Vagina (tissue), 2 donors: ENCODE measurements around the gene METTL4. TPM values are rescaled to one million over a fixed set of nuclear protein-coding genes. Genes with fewer than 3 reads are reported as not detected.

Experiments
- DNase-seq, 2 donors: peaks; one replicate each; pipeline ENCODE4 v3.0.0-alpha.2; 2017; ENCODE audit errors: extremely low spot score in 2 of 2
- H3K27ac ChIP-seq: fragments of 200-600 bp; sonication (generic); one replicate; pipeline ENCODE4 v1.5.1; 2019
- H3K27me3 ChIP-seq: fragments of 200-600 bp; sonication (generic); one replicate; pipeline ENCODE4 v1.5.1; 2019
- H3K36me3 ChIP-seq, 2 donors: fragments of 200-600 bp; sonication (generic); one replicate each; pipeline ENCODE4 v1.5.1; 2017 to 2019
- H3K4me1 ChIP-seq: fragments of 200-600 bp; sonication (generic); one replicate; pipeline ENCODE4 v1.5.1; 2019
- H3K4me3 ChIP-seq, 2 donors: fragments of 200-600 bp; sonication (generic); 1 replicate in 1 of 2; 2 replicates in 1 of 2; pipeline ENCODE4 v1.5.1; 2016 to 2019
- H3K9me3 ChIP-seq: fragments of 200-600 bp; sonication (generic); one replicate; pipeline ENCODE4 v1.5.1; 2019
- CTCF ChIP-seq, 3 experiments: fragments of 450-650 bp in 2 of 3; fragments of 200-600 bp in 1 of 3; sonication (generic) in 1 of 3; IDR thresholded peaks; one replicate each; pipeline ENCODE4 v1.5.1; 2017 to 2019; ENCODE audit warnings: antibody characterized with exemption in 3 of 3, mild to moderate bottlenecking in 2 of 3, moderate library complexity in 2 of 3
- POLR2A ChIP-seq, 2 donors: fragments of 450-650 bp; IDR thresholded peaks; one replicate each; pipeline ENCODE4 v1.6.1; 2017; ENCODE audit warnings: antibody characterized with exemption in 2 of 2, mild to moderate bottlenecking in 2 of 2, moderate library complexity in 2 of 2
- POLR2AphosphoS5 ChIP-seq, 2 donors: sonication (generic); formaldehyde crosslinking; IDR thresholded peaks; one replicate each; pipeline ENCODE4 v1.9.0; 2017; ENCODE audit warnings: antibody characterized with exemption in 2 of 2, mild to moderate bottlenecking in 2 of 2, low read depth in 1 of 2; ENCODE audit not compliant: insufficient read depth in 1 of 2
- intact Hi-C: fragments of 100-400 bp; cut with DNase I; formaldehyde crosslinking; loops from one replicate; pipeline ENCODE4 v1.15.1; 2023
- total RNA-seq: library from RNA; depleted of rRNA; stranded (reverse); fragments of >200 nt; gene quantifications from one replicate; pipeline ENCODE4 v1.2.3, GENCODE V29; 2016

Gene METTL4
- total RNA-seq, 1 donor from 2014 or later, result 11.5 TPM

- intact Hi-C loops, result no loop called here
- no peak for DNase-seq
- Histone ChIP-seq H3K9me3 (no peaks in the 10 kb centered on the region), H3K4me1 (no peaks in the 10 kb centered on the region), H3K36me3 (no peaks in the 10 kb centered on the region), H3K27ac (no peak overlapping the region), H3K4me3 (no peak overlapping the region), H3K27me3 (no peaks in the 10 kb centered on the region)
- TF ChIP-seq POLR2AphosphoS5 (IDR thresholded peaks at IDR 0.05; ENCODE audit: insufficient read depth in 1 of 2, low read depth in 1 of 2) (no peak), CTCF (IDR thresholded peaks at IDR 0.05) (no peak), POLR2A (IDR thresholded peaks at IDR 0.05) (no peak)
Observed at GRCh38 chr18:2508678-2509077, 62.6 kb downstream of the METTL4 start.

GRCh38 chr18:2508155-2508554 is 63.1 kb downstream of the METTL4 start:
- Histone ChIP-seq H3K4me1 (no peaks in the 10 kb centered on the region), H3K27me3 (no peaks in the 10 kb centered on the region), H3K4me3 (no peak overlapping the region), H3K9me3 (no peaks in the 10 kb centered on the region), H3K27ac (no peak overlapping the region), H3K36me3 (no peaks in the 10 kb centered on the region)
- no peak for DNase-seq
- intact Hi-C loops, result no loop called here
- TF ChIP-seq CTCF (IDR thresholded peaks at IDR 0.05) (no peak), POLR2A (IDR thresholded peaks at IDR 0.05) (no peak), POLR2AphosphoS5 (IDR thresholded peaks at IDR 0.05; ENCODE audit: insufficient read depth in 1 of 2, low read depth in 1 of 2) (no peak)

GRCh38 chr18:2504642-2505041 is 66.7 kb downstream of the METTL4 start:
- no peak for DNase-seq
- no peak for TF ChIP-seq POLR2AphosphoS5 (IDR thresholded peaks at IDR 0.05; ENCODE audit: insufficient read depth in 1 of 2, low read depth in 1 of 2)
- no peak for TF ChIP-seq CTCF (IDR thresholded peaks at IDR 0.05)
- no peak for TF ChIP-seq POLR2A (IDR thresholded peaks at IDR 0.05)
- Histone ChIP-seq H3K27me3 (no peaks in the 10 kb centered on the region), H3K36me3 (no peaks in the 10 kb centered on the region), H3K27ac (no peak overlapping the region), H3K4me3 (no peak overlapping the region), H3K9me3 (no peaks in the 10 kb centered on the region), H3K4me1 (no peaks in the 10 kb centered on the region)
- intact Hi-C loops, result no loop called here

GRCh38 chr18:2502880-2503279 is 68.4 kb downstream of the METTL4 start:
- intact Hi-C loops, result no loop called here
- no peak overlapping the region for H3K4me3 ChIP-seq
- H3K9me3 ChIP-seq, result no peaks in the 10 kb centered on the region
- no peaks in the 10 kb centered on the region for H3K36me3 ChIP-seq
- no peaks in the 10 kb centered on the region for H3K4me1 ChIP-seq
- TF ChIP-seq CTCF (IDR thresholded peaks at IDR 0.05) (no peak), POLR2AphosphoS5 (IDR thresholded peaks at IDR 0.05; ENCODE audit: insufficient read depth in 1 of 2, low read depth in 1 of 2) (no peak), POLR2A (IDR thresholded peaks at IDR 0.05) (no peak)
- no peak overlapping the region for H3K27ac ChIP-seq
- no peak for DNase-seq
- H3K27me3 ChIP-seq, result no peaks in the 10 kb centered on the region

GRCh38 chr18:2502394-2502793 is 68.9 kb downstream of the METTL4 start:
- intact Hi-C loops, result no loop called here
- H3K9me3 ChIP-seq, result no peaks in the 10 kb centered on the region
- TF ChIP-seq POLR2AphosphoS5 (IDR thresholded peaks at IDR 0.05; ENCODE audit: insufficient read depth in 1 of 2, low read depth in 1 of 2) (no peak), CTCF (IDR thresholded peaks at IDR 0.05) (no peak), POLR2A (IDR thresholded peaks at IDR 0.05) (no peak)
- no peaks in the 10 kb centered on the region for H3K27me3 ChIP-seq
- H3K27ac ChIP-seq, result no peak overlapping the region
- H3K4me3 ChIP-seq, result no peak overlapping the region
- H3K4me1 ChIP-seq, result no peaks in the 10 kb centered on the region
- no peak for DNase-seq
- no peaks in the 10 kb centered on the region for H3K36me3 ChIP-seq
